ENCODE measurements around the gene NMNAT2. TPM values are rescaled to one million over a fixed set of nuclear protein-coding genes. Genes with fewer than 3 reads are reported as not detected.

Gene NMNAT2
- total and polyA plus RNA-seq, 2 experiments from 2014 or later = 3.6 to 10.0 TPM

GRCh38 chr1:183200451-183200850 is 217.7 kb downstream of the NMNAT2 start (continued):
- TF ChIP-seq ZNF462 (CRISPR knock-in tag; IDR thresholded peaks at IDR 0.05) = no peak

DNA sequence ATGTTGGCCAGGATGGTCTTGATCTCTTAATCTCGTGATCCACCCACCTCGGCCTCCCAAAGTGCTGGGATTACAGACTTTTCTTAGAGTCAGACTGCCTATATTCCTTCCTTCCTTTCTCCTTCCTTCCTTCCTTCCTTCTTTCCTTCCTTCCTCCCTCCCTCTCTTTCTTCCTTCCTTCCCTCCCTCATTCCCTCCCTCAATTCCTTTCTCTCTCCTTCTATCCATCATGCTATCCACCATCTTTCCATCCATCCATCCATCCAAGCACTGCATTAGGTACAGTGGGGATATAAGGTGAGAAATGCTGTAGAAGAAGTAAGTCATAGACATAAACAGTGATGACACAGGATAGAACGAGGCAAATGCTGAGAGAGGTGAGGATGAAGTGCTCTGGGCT is 218.9 kb downstream of the NMNAT2 start:
- Mint-ChIP-seq H3K4me1 (peaks cover 22% of the 10 kb centered on the region), H3K27ac (peak overlapping the region; percentile 26; the same call in 1 of the 2 replicates), H3K27me3 (ENCODE audit: insufficient read depth, low read depth, poor library complexity) (no peaks in the 10 kb centered on the region), H3K4me3 (no peak overlapping the region), H3K9me3 (no peaks in the 10 kb centered on the region), H3K36me3 (ENCODE audit: low read depth) (no peaks in the 10 kb centered on the region; the same call in 2 of the 3 replicates)
- DNase-seq (ENCODE audit: low spot score) = no peak
- no peak for TF ChIP-seq ZNF114 (CRISPR knock-in tag; IDR thresholded peaks at IDR 0.05)
- TF ChIP-seq POLR2AphosphoS5 (IDR thresholded peaks at IDR 0.05; ENCODE audit: low read depth) = no peak
- TF ChIP-seq EZH2 (IDR thresholded peaks at IDR 0.05; ENCODE audit: low read depth, unreplicated experiment) = no peak
- Histone ChIP-seq H3K4me2 (no peak overlapping the region), H4K20me1 (replicated peaks; ENCODE audit: insufficient read depth) (no peaks in the 10 kb centered on the region), H3K4me3 (no peak overlapping the region), H3F3A (replicated peaks; ENCODE audit: low read depth) (no peaks in the 10 kb centered on the region), H2AFZ (no peak overlapping the region), H3K27me3 (ENCODE audit: insufficient read depth) (no peaks in the 10 kb centered on the region), H3K4me1 (ENCODE audit: insufficient read depth) (peaks cover 20% of the 10 kb centered on the region), H3K79me2 (replicated peaks; ENCODE audit: insufficient read depth) (no peaks in the 10 kb centered on the region), H3K27ac (ENCODE audit: low read depth) (no peak overlapping the region), H3K36me3 (ENCODE audit: insufficient read depth) (no peaks in the 10 kb centered on the region), H3K9me2 (ENCODE audit: insufficient read depth) (no peaks in the 10 kb centered on the region; the same call in 1 of the 2 replicates)
- ATAC-seq = no peak

GRCh38 chr1:183198463-183198862 is 219.7 kb downstream of the NMNAT2 start:
- H4K20me1 ChIP-seq (replicated peaks; ENCODE audit: insufficient read depth) = no peaks in the 10 kb centered on the region
- Mint-ChIP-seq H3K4me1 (peaks cover 28% of the 10 kb centered on the region), H3K27ac (no peak overlapping the region), H3K9me3 (no peaks in the 10 kb centered on the region), H3K27me3 (ENCODE audit: insufficient read depth, low read depth, poor library complexity) (no peaks in the 10 kb centered on the region), H3K4me3 (no peak overlapping the region), H3K36me3 (ENCODE audit: low read depth) (no peaks in the 10 kb centered on the region; the same call in 2 of the 3 replicates)
- H3K4me3 ChIP-seq = no peak overlapping the region
- H3K4me1 ChIP-seq (ENCODE audit: insufficient read depth) = peaks cover 29% of the 10 kb centered on the region
- no peaks in the 10 kb centered on the region for H3K9me2 ChIP-seq (ENCODE audit: insufficient read depth)
- H2AFZ ChIP-seq = no peak overlapping the region
- H3K4me2 ChIP-seq = no peak overlapping the region
- H3K79me2 ChIP-seq (replicated peaks; ENCODE audit: insufficient read depth) = no peaks in the 10 kb centered on the region
- ATAC-seq (no peak), DNase-seq (ENCODE audit: low spot score) (no peak)
- H3K36me3 ChIP-seq (ENCODE audit: insufficient read depth) = no peaks in the 10 kb centered on the region
- H3K27me3 ChIP-seq (ENCODE audit: insufficient read depth) = no peaks in the 10 kb centered on the region
- no peak overlapping the region for H3K27ac ChIP-seq (ENCODE audit: low read depth)
- no peaks in the 10 kb centered on the region for H3F3A ChIP-seq (replicated peaks; ENCODE audit: low read depth)
- TF ChIP-seq POLR2AphosphoS5 (IDR thresholded peaks at IDR 0.05; ENCODE audit: low read depth) (no peak), EZH2 (IDR thresholded peaks at IDR 0.05; ENCODE audit: low read depth, unreplicated experiment) (no peak), JUNB (IDR thresholded peaks at IDR 0.05; ENCODE audit: unreplicated experiment) (no peak)
